Stimulated activated naive CD8-positive, alpha-beta T cell treated with anti-CD3 and anti-CD28 coated beads, Interleukin-15, Interleukin-2, amounts not matched to agents 100 ng/mL and 50 ng/mL, for 24 hours (primary cell): ENCODE results near the gene CLDN15.
"Not testable (repeated sequence)": the region's sequence is repeated elsewhere in the genome, so short reads cannot be mapped to it uniquely, and the experiment has no call there.

ENCODE experiments used
- H3K27ac Mint-ChIP-seq: one replicate; pipeline ENCODE4 v1.8.0; 2021; ENCODE audit warnings: mild to moderate bottlenecking, mixed read lengths
- H3K27me3 Mint-ChIP-seq: one replicate; pipeline ENCODE4 v1.8.0; 2021; ENCODE audit warnings: mixed read lengths
- H3K36me3 Mint-ChIP-seq: one replicate; pipeline ENCODE4 v1.8.0; 2021; ENCODE audit warnings: low read depth, mixed read lengths
- H3K4me1 Mint-ChIP-seq: one replicate; pipeline ENCODE4 v1.8.0; 2021; ENCODE audit warnings: low read depth, mixed read lengths
- H3K4me3 Mint-ChIP-seq: one replicate; pipeline ENCODE4 v1.8.0; 2021; ENCODE audit warnings: mild to moderate bottlenecking, mixed read lengths
- H3K9me3 Mint-ChIP-seq: one replicate; pipeline ENCODE4 v1.8.0; 2021; ENCODE audit warnings: mixed read lengths

Gene CLDN15

GRCh38 chr7:101237206-101238067 is at the start of gene CLDN15:
CLDN15 (minus strand) TSS chr7:101237802; CDS start chr7:101237581, 221 bp downstream.
- Mint-ChIP-seq H3K9me3 (no peaks in the 10 kb centered on the region), H3K36me3 (peaks cover 5% of the 10 kb centered on the region), H3K4me3 (no peak within 1 kb of the TSS), H3K27ac (peak within 1 kb of the TSS; percentile 53), H3K4me1 (no peaks in the 10 kb centered on the region), H3K27me3 (no peaks in the 10 kb centered on the region)

- H3K9me3 Mint-ChIP-seq: no peaks in the 10 kb centered on the region
- H3K27me3 Mint-ChIP-seq: peaks cover 18% of the 10 kb centered on the region
- H3K4me3 Mint-ChIP-seq: no peak overlapping the region
- no peak overlapping the region for H3K27ac Mint-ChIP-seq
- H3K36me3 Mint-ChIP-seq: no peaks in the 10 kb centered on the region
- peaks cover 6% of the 10 kb centered on the region for H3K4me1 Mint-ChIP-seq
These were observed 49.4 kb upstream of the CLDN15 start for GRCh38 chr7:101287032-101287431.

GRCh38 chr7:101285880-101286279 is 48.3 kb upstream of the CLDN15 start:
- H3K4me3 Mint-ChIP-seq, H3K4me1 Mint-ChIP-seq, H3K36me3 Mint-ChIP-seq, H3K9me3 Mint-ChIP-seq, H3K27ac Mint-ChIP-seq: not testable (repeated sequence)
- peaks cover 11% of the 10 kb centered on the region for H3K27me3 Mint-ChIP-seq

- H3K36me3 Mint-ChIP-seq: no peaks in the 10 kb centered on the region
- H3K27me3 Mint-ChIP-seq: peaks cover 7% of the 10 kb centered on the region
These were observed 47.6 kb upstream of the CLDN15 start for GRCh38 chr7:101285171-101285570.

GRCh38 chr7:101280912-101281311 is 43.3 kb upstream of the CLDN15 start:
- H3K27me3 Mint-ChIP-seq: peaks cover 20% of the 10 kb centered on the region
- H3K4me1 Mint-ChIP-seq, H3K9me3 Mint-ChIP-seq, H3K4me3 Mint-ChIP-seq, H3K36me3 Mint-ChIP-seq, H3K27ac Mint-ChIP-seq: not testable (repeated sequence)

More at GRCh38 chr7:101285171-101285570, 47.6 kb upstream of the CLDN15 start:
- Mint-ChIP-seq H3K27ac (no peak overlapping the region), H3K4me1 (peaks cover 6% of the 10 kb centered on the region), H3K9me3 (no peaks in the 10 kb centered on the region), H3K4me3 (no peak overlapping the region)

- no peaks in the 10 kb centered on the region for H3K9me3 Mint-ChIP-seq
- peaks cover 17% of the 10 kb centered on the region for H3K27me3 Mint-ChIP-seq
- H3K27ac Mint-ChIP-seq: no peak overlapping the region
- H3K4me3 Mint-ChIP-seq: no peak overlapping the region
- no peaks in the 10 kb centered on the region for H3K36me3 Mint-ChIP-seq
- peaks cover 3% of the 10 kb centered on the region for H3K4me1 Mint-ChIP-seq
These were observed 41.1 kb upstream of the CLDN15 start for GRCh38 chr7:101278461-101279292.

GRCh38 chr7:101277155-101277554 is 39.6 kb upstream of the CLDN15 start:
- Mint-ChIP-seq H3K4me3 (no peak overlapping the region), H3K27me3 (peaks cover 24% of the 10 kb centered on the region), H3K9me3 (no peaks in the 10 kb centered on the region), H3K27ac (no peak overlapping the region), H3K36me3 (no peaks in the 10 kb centered on the region), H3K4me1 (no peaks in the 10 kb centered on the region)

GRCh38 chr7:101273206-101273605 is 35.6 kb upstream of the CLDN15 start:
- Mint-ChIP-seq H3K4me1 (no peaks in the 10 kb centered on the region), H3K36me3 (no peaks in the 10 kb centered on the region), H3K27ac (no peak overlapping the region), H3K9me3 (no peaks in the 10 kb centered on the region), H3K27me3 (peaks cover 22% of the 10 kb centered on the region), H3K4me3 (no peak overlapping the region)

GRCh38 chr7:101271021-101271420 is 33.4 kb upstream of the CLDN15 start:
- H3K4me3 Mint-ChIP-seq: no peak overlapping the region
- no peaks in the 10 kb centered on the region for H3K9me3 Mint-ChIP-seq
- peaks cover 2% of the 10 kb centered on the region for H3K4me1 Mint-ChIP-seq
- H3K36me3 Mint-ChIP-seq: no peaks in the 10 kb centered on the region
- H3K27me3 Mint-ChIP-seq: peaks cover 14% of the 10 kb centered on the region
- H3K27ac Mint-ChIP-seq: no peak overlapping the region

- Mint-ChIP-seq H3K4me1 (peaks cover 5% of the 10 kb centered on the region), H3K9me3 (no peaks in the 10 kb centered on the region), H3K27ac (no peak overlapping the region), H3K27me3 (peaks cover 23% of the 10 kb centered on the region), H3K36me3 (no peaks in the 10 kb centered on the region), H3K4me3 (no peak overlapping the region)
These were observed 32.1 kb upstream of the CLDN15 start for GRCh38 chr7:101269664-101270063.

GRCh38 chr7:101265622-101266516 is 28.3 kb upstream of the CLDN15 start:
- H3K27ac Mint-ChIP-seq: no peak overlapping the region
- no peaks in the 10 kb centered on the region for H3K9me3 Mint-ChIP-seq
- peaks cover 17% of the 10 kb centered on the region for H3K27me3 Mint-ChIP-seq
- H3K4me1 Mint-ChIP-seq: peaks cover 5% of the 10 kb centered on the region
- no peak overlapping the region for H3K4me3 Mint-ChIP-seq
- H3K36me3 Mint-ChIP-seq: no peaks in the 10 kb centered on the region

GRCh38 chr7:101264102-101264706 is 26.6 kb upstream of the CLDN15 start:
- not testable (repeated sequence) for H3K4me3 Mint-ChIP-seq, H3K27ac Mint-ChIP-seq, H3K9me3 Mint-ChIP-seq, H3K36me3 Mint-ChIP-seq, H3K4me1 Mint-ChIP-seq
- peaks cover 17% of the 10 kb centered on the region for H3K27me3 Mint-ChIP-seq

GRCh38 chr7:101258243-101258731 is 20.7 kb upstream of the CLDN15 start:
- Mint-ChIP-seq H3K4me3 (no peak overlapping the region), H3K27ac (no peak overlapping the region), H3K27me3 (peaks cover 6% of the 10 kb centered on the region), H3K36me3 (no peaks in the 10 kb centered on the region), H3K9me3 (no peaks in the 10 kb centered on the region), H3K4me1 (no peaks in the 10 kb centered on the region)

GRCh38 chr7:101255796-101256195 is 18.2 kb upstream of the CLDN15 start:
- Mint-ChIP-seq H3K4me1 (peaks cover 17% of the 10 kb centered on the region), H3K4me3 (no peak overlapping the region), H3K27me3 (no peaks in the 10 kb centered on the region), H3K36me3 (peaks cover 10% of the 10 kb centered on the region), H3K9me3 (no peaks in the 10 kb centered on the region), H3K27ac (no peak overlapping the region)
